Neural cell (in vitro differentiated cells): ENCODE measurements around the gene PLEKHA7. TPM values are rescaled to one million over a fixed set of nuclear protein-coding genes. Genes with fewer than 3 reads are reported as not detected.

Experiments
- H2AFZ ChIP-seq: fragments of 200-600, 300-800 bp; sonication (generic), shearing (Covaris generic); 2 replicates; pipeline ENCODE4 v1.6.0; 2014; ENCODE audit warnings: low read depth, mild to moderate bottlenecking, antibody characterized with exemption, low read length, moderate library complexity
- H3F3A ChIP-seq: fragments of 200-600 bp; shearing (Covaris generic); 2 replicates; pipeline ENCODE4 v1.6.1; 2016; ENCODE audit warnings: mild to moderate bottlenecking, moderate library complexity, mixed read lengths, antibody characterized with exemption, low read length; ENCODE audit not compliant: insufficient read depth, poor library complexity, severe bottlenecking
- H3K27ac ChIP-seq: fragments of 200-600, 300-800 bp; sonication (generic), shearing (Covaris generic); 2 replicates; pipeline ENCODE4 v1.5.1; 2014; ENCODE audit warnings: mild to moderate bottlenecking, low read length, moderate library complexity
- H3K27me3 ChIP-seq: fragments of 300-800, 200-600 bp; sonication (generic), shearing (Covaris generic); 2 replicates; pipeline ENCODE4 v1.6.0; 2014; ENCODE audit warnings: mild to moderate bottlenecking, low read depth, low read length, moderate library complexity; ENCODE audit not compliant: insufficient read depth
- H3K36me3 ChIP-seq: fragments of 300-800, 200-600 bp; sonication (generic), shearing (Covaris generic); 2 replicates; pipeline ENCODE4 v1.5.1; 2014; ENCODE audit warnings: mild to moderate bottlenecking, antibody characterized with exemption, low read length, moderate library complexity; ENCODE audit not compliant: insufficient read depth
- H3K4me2 ChIP-seq: fragments of 300-800, 200-600 bp; sonication (generic), shearing (Covaris generic); 2 replicates; pipeline ENCODE4 v1.6.0; 2014; ENCODE audit warnings: mild to moderate bottlenecking, low read length
- H3K4me3 ChIP-seq: fragments of 300-800, 200-600 bp; sonication (generic), shearing (Covaris generic); 2 replicates; pipeline ENCODE4 v1.5.1; 2014; ENCODE audit warnings: mild to moderate bottlenecking, low read length, moderate library complexity
- H3K79me2 ChIP-seq: fragments of 200-600 bp; shearing (Covaris generic); replicated peaks from 2 replicates; pipeline ENCODE4 v1.6.0; 2014; ENCODE audit warnings: mild to moderate bottlenecking, low read length, moderate library complexity; ENCODE audit not compliant: insufficient read depth
- H3K9ac ChIP-seq: fragments of 300-800, 200-600 bp; sonication (generic), shearing (Covaris generic); 2 replicates; pipeline ENCODE4 v1.6.1; 2016; ENCODE audit warnings: mild to moderate bottlenecking, low read length, mixed read lengths
- H3K9me2 ChIP-seq: fragments of 200-600 bp; shearing (Covaris generic); 2 replicates; pipeline ENCODE4 v1.6.1; 2016; ENCODE audit warnings: mild to moderate bottlenecking, low read length, mixed read lengths; ENCODE audit not compliant: insufficient read depth
- H3K9me3 ChIP-seq: fragments of 200-600, 300-800 bp; sonication (generic), shearing (Covaris generic); 2 replicates; pipeline ENCODE4 v1.6.1; 2016; ENCODE audit warnings: mild to moderate bottlenecking, mixed run types, low read length, moderate library complexity, mixed read lengths
- H4K20me1 ChIP-seq: fragments of 200-600 bp; shearing (Covaris generic); 2 replicates; pipeline ENCODE4 v1.6.1; 2016; ENCODE audit warnings: mild to moderate bottlenecking, mixed run types; ENCODE audit not compliant: insufficient read depth
- CTCF ChIP-seq: fragments of 450-650 bp; IDR thresholded peaks from 2 replicates; pipeline ENCODE4 v1.5.1; 2014; ENCODE audit warnings: antibody characterized with exemption, mild to moderate bottlenecking, moderate library complexity; ENCODE audit not compliant: poor library complexity, severe bottlenecking
- EP300 ChIP-seq: fragments of 450-650 bp; conservative IDR thresholded peaks from 2 replicates; pipeline ENCODE4 v1.6.1; 2014; ENCODE audit warnings: antibody characterized with exemption, mild to moderate bottlenecking, moderate library complexity; ENCODE audit not compliant: poor library complexity, severe bottlenecking
- EZH2 ChIP-seq: fragments of 200-600, 300-800 bp; shearing (Covaris generic), sonication (generic); IDR thresholded peaks from 2 replicates; pipeline ENCODE4 v1.6.1; 2014; ENCODE audit warnings: antibody characterized with exemption, low read length, borderline replicate concordance, mild to moderate bottlenecking; ENCODE audit not compliant: insufficient read depth, poor library complexity, severe bottlenecking
- MXI1 ChIP-seq: fragments of 450-650 bp; conservative IDR thresholded peaks from 2 replicates; pipeline ENCODE4 v1.6.1; 2014; ENCODE audit warnings: antibody characterized with exemption, mild to moderate bottlenecking; ENCODE audit not compliant: poor library complexity, severe bottlenecking
- POLR2AphosphoS5 ChIP-seq: IDR thresholded peaks from 2 replicates; pipeline ENCODE4 v1.6.1; 2012
- RAD21 ChIP-seq: fragments of 450-650 bp; conservative IDR thresholded peaks from 2 replicates; pipeline ENCODE4 v1.6.1; 2014; ENCODE audit warnings: antibody characterized with exemption, mild to moderate bottlenecking, moderate library complexity
- SMC3 ChIP-seq: fragments of 450-650 bp; conservative IDR thresholded peaks from 2 replicates; pipeline ENCODE4 v1.6.1; 2014; ENCODE audit warnings: antibody characterized with exemption, mild to moderate bottlenecking, moderate library complexity; ENCODE audit not compliant: poor library complexity
- TAF1 ChIP-seq: IDR thresholded peaks from 2 replicates; pipeline ENCODE4 v1.6.1; 2012; ENCODE audit warnings: low read depth
- polyA plus RNA-seq: library from polyadenylated mRNA; depleted of rRNA; stranded (reverse); fragments of >200 nt; gene quantifications from 2 replicates; pipeline ENCODE4 v1.2.3, GENCODE V29; 2014
- TF ChIP-seq, protein P1 (sequence below): IDR thresholded peaks from 2 replicates; pipeline ENCODE4 v1.6.1; 2012; ENCODE audit warnings: borderline replicate concordance

The PLEKHA7 gene
- polyA plus RNA-seq, 1 donor from 2014 or later, result 45.7 TPM

- Histone ChIP-seq H2AFZ (no peak overlapping the region), H3K4me3 (peak overlapping the region; percentile 58), H4K20me1 (no peaks in the 10 kb centered on the region), H3K9me2 (no peaks in the 10 kb centered on the region), H3K9me3 (no peaks in the 10 kb centered on the region), H3F3A (peaks cover 29% of the 10 kb centered on the region), H3K27ac (peak overlapping the region; percentile 100), H3K36me3 (no peaks in the 10 kb centered on the region), H3K4me2 (peak overlapping the region; percentile 94), H3K9ac (peak overlapping the region; percentile 84), H3K79me2 (peaks cover 33% of the 10 kb centered on the region), H3K27me3 (no peaks in the 10 kb centered on the region)
- no peak for TF ChIP-seq EZH2
- no peak for TF ChIP-seq SMC3
- TF ChIP-seq CTCF, result no peak
- TF ChIP-seq, protein P1, sequence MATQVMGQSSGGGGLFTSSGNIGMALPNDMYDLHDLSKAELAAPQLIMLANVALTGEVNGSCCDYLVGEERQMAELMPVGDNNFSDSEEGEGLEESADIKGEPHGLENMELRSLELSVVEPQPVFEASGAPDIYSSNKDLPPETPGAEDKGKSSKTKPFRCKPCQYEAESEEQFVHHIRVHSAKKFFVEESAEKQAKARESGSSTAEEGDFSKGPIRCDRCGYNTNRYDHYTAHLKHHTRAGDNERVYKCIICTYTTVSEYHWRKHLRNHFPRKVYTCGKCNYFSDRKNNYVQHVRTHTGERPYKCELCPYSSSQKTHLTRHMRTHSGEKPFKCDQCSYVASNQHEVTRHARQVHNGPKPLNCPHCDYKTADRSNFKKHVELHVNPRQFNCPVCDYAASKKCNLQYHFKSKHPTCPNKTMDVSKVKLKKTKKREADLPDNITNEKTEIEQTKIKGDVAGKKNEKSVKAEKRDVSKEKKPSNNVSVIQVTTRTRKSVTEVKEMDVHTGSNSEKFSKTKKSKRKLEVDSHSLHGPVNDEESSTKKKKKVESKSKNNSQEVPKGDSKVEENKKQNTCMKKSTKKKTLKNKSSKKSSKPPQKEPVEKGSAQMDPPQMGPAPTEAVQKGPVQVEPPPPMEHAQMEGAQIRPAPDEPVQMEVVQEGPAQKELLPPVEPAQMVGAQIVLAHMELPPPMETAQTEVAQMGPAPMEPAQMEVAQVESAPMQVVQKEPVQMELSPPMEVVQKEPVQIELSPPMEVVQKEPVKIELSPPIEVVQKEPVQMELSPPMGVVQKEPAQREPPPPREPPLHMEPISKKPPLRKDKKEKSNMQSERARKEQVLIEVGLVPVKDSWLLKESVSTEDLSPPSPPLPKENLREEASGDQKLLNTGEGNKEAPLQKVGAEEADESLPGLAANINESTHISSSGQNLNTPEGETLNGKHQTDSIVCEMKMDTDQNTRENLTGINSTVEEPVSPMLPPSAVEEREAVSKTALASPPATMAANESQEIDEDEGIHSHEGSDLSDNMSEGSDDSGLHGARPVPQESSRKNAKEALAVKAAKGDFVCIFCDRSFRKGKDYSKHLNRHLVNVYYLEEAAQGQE, result no peak
- TF ChIP-seq TAF1, result no peak
These were observed 115.8 kb downstream of the PLEKHA7 start for GRCh38 chr11:16898274-16898985.

GRCh38 chr11:16897470-16898061 is 116.6 kb downstream of the PLEKHA7 start:
- H3K36me3 ChIP-seq, result no peaks in the 10 kb centered on the region
- peak overlapping the region; percentile 58 for H3K4me3 ChIP-seq
- no peak overlapping the region for H2AFZ ChIP-seq
- H3K27ac ChIP-seq, result peak overlapping the region; percentile 100
- peaks cover 29% of the 10 kb centered on the region for H3F3A ChIP-seq
- no peaks in the 10 kb centered on the region for H4K20me1 ChIP-seq
- no peaks in the 10 kb centered on the region for H3K9me2 ChIP-seq
- H3K79me2 ChIP-seq, result peaks cover 41% of the 10 kb centered on the region
- H3K9me3 ChIP-seq, result no peaks in the 10 kb centered on the region
- peak overlapping the region; percentile 84 for H3K9ac ChIP-seq
- H3K27me3 ChIP-seq, result no peaks in the 10 kb centered on the region
- H3K4me2 ChIP-seq, result peak overlapping the region; percentile 94
- TF ChIP-seq EZH2, result no peak
- TF ChIP-seq MXI1, result peak; percentile 88
- TF ChIP-seq CTCF, result peak; percentile 37
- peak; percentile 98 for TF ChIP-seq EP300
- TF ChIP-seq POLR2AphosphoS5, result peak; percentile 86
- peak; percentile 54 for TF ChIP-seq RAD21
- no peak for TF ChIP-seq SMC3
- TF ChIP-seq, protein P1, result peak; percentile 95
- TF ChIP-seq TAF1, result peak; percentile 62
